GM20000 (cell line): ENCODE data around the gene RABGAP1L.

Source experiments
- DNase-seq: peaks from one replicate; pipeline ENCODE4 v3.0.0; 2012; ENCODE audit warnings: low spot score
- CTCF ChIP-seq: IDR thresholded peaks from 2 replicates; pipeline ENCODE4 v1.5.1; 2012; ENCODE audit warnings: mild to moderate bottlenecking, control low read depth; ENCODE audit errors: extremely low read depth, missing control alignments

RABGAP1L gene

DNA sequence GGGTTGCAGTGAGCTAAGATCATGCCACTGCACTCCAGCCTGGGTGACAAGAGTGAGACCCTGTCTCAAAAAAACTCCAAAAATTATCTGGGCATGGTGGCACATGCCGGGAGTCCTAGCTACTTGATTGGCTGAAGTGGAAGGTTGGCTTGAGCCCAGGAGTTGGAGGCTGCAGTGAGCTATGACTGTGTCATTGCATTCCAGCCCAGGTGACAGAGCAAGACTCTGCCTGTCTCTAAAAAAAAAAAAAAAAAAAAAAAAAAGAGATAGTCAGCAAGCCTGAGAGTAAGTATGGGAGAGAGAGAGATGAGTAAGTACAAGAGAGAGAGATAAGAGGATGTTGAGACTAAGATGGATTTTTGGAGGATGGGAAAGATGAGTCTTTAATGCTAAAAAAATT, 659.6 kb downstream of the RABGAP1L start:
- no peak for TF ChIP-seq CTCF
- no peak for DNase-seq

DNA sequence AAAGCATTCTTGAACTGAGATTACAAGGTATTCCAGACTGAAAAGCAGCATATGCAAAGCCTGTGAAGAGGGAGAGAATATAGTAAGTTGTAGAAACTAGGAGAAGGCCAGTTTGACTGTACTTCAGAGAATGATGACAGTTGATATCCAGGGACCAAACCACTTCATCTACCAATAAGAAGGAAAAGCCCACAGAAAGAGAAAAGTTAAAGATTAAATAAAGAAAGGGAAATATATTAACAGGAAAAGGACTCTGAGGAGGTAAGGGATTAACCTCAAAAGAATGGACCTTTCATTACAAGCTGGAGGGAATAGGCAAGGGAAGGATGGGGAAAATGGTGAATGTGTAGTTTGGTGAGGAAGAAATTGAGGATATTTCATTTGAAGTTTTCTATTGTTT, 660.3 kb downstream of the RABGAP1L start:
- no peak for TF ChIP-seq CTCF
- DNase-seq = no peak

DNA sequence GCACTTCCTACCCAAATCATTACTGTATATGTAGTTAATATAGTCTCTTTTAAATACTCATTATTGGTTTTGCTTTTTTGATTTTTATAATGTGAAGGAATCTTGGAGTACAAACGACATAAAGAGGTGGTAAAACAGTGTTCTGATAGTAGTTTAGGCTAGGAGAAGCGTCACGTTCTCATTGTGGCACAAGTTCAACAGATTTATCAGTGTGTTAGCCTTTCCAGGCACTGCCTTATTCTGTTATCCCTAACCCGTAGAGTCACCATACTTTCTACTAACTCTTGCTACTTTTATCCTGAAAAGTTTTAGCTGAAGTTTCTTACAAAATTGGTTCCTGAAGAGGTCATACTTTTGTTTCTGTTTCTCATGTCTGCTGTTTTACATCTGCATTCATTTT, 665.8 kb downstream of the RABGAP1L start:
- DNase-seq = no peak
- no peak for TF ChIP-seq CTCF

DNA sequence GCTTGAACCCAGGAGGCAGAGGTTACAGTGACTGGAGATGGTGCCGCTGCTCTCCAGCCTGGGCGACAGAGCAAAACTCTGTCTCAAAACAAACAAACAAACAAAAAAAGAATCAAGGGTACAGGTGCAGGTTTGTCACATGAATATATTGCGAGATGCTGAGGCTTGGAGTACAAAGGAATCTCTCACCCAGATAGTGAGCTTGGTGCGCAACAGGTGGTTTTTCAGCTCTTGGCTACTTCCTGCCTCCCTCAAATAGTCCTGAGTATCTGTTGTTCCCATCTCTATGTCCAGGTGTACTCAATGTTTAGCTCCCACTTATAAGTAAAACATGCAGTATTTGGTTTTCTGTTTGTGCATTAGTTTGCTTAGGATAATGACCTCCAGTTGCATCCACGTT, 666.5 kb downstream of the RABGAP1L start:
- no peak for DNase-seq
- no peak for TF ChIP-seq CTCF

- DNase-seq = no peak
- no peak for TF ChIP-seq CTCF
These were observed 668.9 kb downstream of the RABGAP1L start for GRCh38 chr1:174828264-174828663.

DNA sequence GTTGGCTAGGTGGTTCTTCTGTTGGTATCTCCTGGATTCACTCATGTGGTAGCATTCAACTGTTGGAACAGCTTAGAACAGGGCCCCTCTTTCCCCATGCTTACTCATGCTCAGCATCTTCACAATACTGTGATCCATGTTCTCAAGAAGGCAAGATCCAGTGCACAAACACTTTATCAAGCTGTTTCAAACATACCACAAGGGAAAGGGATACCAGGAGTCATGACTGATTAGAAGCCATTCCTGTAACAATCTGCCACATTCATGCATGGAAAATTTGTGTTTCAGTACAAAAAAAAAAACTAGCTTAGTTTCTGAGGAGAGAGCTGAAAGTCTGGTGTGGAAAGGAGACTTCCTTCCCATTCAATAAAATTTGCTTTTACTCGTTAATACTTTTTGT, 670.7 kb downstream of the RABGAP1L start:
- no peak for DNase-seq
- no peak for TF ChIP-seq CTCF

DNA sequence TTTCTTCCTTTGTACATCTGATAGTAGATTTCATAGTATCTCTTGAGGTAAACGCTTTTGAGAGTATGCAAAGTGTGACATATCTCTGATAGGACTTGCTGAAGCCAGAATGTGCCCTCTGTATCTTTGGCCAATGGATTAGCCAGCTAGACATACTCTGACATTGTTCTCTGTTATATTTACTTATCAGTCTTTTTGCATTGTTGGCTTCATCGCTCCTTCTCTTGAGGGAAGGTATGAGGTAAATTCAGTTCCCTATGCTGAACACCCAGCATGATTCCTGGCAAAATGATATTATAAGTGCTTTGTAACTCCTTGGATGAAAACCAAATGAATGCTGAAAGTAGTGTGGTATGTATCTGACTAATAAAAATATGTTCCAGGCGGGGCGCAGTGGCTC, 677.2 kb downstream of the RABGAP1L start:
- TF ChIP-seq CTCF = no peak
- DNase-seq = no peak

DNA sequence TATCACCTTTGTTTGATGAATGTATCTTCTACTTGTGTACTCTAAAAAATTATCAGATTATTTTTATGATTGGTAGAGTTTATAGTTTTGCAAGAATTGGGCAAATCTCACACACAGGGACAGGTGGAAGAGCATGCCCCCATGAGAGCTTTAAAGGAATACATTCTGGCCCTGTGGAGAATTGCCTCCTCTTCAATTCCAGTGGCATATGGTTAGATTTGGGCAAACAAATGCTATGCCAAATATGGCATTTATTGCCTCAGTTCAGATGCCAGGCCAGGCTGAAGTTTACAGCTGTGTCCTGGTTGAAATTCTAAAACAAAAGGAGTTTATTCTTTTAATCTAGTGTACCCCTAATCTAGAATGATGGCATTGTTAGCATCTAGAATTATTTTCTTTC, 678.1 kb downstream of the RABGAP1L start:
- no peak for TF ChIP-seq CTCF
- no peak for DNase-seq
